Omental fat pad (tissue), 4 donors: ENCODE results near the gene SLC5A11. TPM values are rescaled to one million over a fixed set of nuclear protein-coding genes. Genes with fewer than 3 reads are reported as not detected.
"Not testable (repeated sequence)": the region's sequence is repeated elsewhere in the genome, so short reads cannot be mapped to it uniquely, and the experiment has no call there.

ENCODE experiments used
- ATAC-seq: fragments of 150-250 bp; one replicate; pipeline ENCODE4 v1.9.1; 2016; ENCODE audit warnings: mild to moderate bottlenecking, moderate library complexity; ENCODE audit not compliant: low FRiP score
- DNase-seq: peaks from one replicate; pipeline ENCODE4 v3.0.0-alpha.2; 2019; ENCODE audit warnings: low spot score
- total RNA-seq, 4 donors: library from RNA; depleted of rRNA; stranded (reverse); fragments of >200 nt; gene quantifications; one replicate each; pipeline ENCODE4 v1.1.0, GENCODE V29; 2016
- TF ChIP-seq, protein P1 (sequence below), 3 donors: fragments of 450-650 bp; IDR thresholded peaks; one replicate each; pipeline ENCODE4 v1.5.1; 2016 to 2017; ENCODE audit warnings: antibody characterized with exemption in 3 of 3, mild to moderate bottlenecking in 3 of 3, moderate library complexity in 2 of 3

SLC5A11 gene
- total RNA-seq, 4 donors from 2014 or later = 0.12 to 0.32 (median 0.28) TPM; not detected in 1

DNA sequence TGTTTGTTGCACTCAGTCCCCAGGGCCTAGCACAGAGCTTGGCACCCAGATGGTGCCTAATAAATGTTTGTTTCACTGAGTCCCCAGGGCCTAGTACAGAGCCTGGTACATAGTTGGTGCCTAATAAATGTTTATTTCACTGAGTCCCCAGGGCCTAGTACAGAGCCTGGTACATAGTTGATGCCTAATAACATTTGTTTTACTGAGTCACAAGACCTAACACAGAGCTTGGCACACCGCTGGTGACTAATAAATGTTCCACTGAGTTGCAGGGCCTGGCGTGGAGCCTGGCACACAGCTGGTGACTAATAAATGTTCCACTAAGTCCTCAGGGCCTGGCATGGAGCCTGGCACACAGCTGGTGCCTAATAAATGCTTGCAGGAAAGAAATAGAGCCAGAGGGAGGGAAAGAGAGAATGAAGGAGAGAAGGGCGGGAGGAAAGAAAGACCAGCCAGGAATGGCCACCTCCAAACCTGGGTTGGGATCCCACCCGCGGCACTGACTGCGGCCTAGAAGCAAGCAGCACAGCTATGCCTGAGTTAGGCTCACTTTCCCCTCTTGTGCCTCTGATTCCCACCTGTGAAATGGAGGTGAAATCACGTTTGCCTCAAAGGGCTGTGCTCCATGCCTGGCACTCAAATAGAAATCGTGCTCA lies 7.5 kb downstream of the SLC5A11 start:
- TF ChIP-seq, protein P1, sequence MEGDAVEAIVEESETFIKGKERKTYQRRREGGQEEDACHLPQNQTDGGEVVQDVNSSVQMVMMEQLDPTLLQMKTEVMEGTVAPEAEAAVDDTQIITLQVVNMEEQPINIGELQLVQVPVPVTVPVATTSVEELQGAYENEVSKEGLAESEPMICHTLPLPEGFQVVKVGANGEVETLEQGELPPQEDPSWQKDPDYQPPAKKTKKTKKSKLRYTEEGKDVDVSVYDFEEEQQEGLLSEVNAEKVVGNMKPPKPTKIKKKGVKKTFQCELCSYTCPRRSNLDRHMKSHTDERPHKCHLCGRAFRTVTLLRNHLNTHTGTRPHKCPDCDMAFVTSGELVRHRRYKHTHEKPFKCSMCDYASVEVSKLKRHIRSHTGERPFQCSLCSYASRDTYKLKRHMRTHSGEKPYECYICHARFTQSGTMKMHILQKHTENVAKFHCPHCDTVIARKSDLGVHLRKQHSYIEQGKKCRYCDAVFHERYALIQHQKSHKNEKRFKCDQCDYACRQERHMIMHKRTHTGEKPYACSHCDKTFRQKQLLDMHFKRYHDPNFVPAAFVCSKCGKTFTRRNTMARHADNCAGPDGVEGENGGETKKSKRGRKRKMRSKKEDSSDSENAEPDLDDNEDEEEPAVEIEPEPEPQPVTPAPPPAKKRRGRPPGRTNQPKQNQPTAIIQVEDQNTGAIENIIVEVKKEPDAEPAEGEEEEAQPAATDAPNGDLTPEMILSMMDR (IDR thresholded peaks at IDR 0.05) = no peak
- ATAC-seq = no peak
- DNase-seq = no peak

DNA sequence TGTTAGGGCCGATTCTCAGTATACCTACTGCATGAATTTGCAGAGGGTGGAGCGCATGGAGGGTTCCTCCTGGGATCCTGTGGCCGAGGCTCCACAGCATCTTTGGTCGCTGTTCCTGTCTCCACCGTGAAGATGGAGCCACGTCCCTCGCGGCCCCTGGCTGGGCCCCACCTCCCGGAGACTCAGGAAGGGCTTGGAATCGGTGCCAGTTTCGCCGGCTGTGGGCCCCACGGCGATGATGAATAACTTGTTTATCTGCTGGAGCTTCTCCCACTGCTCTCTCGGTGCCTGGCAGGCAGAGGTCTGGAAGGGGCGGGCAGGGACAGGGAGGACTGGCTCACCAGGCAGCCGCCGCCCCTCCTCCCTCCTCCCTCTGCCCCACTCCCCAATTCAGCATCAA lies 8.1 kb downstream of the SLC5A11 start:
- TF ChIP-seq, protein P1 (IDR thresholded peaks at IDR 0.05) = no peak
- peak; percentile 72 for ATAC-seq
- no peak for DNase-seq

DNA sequence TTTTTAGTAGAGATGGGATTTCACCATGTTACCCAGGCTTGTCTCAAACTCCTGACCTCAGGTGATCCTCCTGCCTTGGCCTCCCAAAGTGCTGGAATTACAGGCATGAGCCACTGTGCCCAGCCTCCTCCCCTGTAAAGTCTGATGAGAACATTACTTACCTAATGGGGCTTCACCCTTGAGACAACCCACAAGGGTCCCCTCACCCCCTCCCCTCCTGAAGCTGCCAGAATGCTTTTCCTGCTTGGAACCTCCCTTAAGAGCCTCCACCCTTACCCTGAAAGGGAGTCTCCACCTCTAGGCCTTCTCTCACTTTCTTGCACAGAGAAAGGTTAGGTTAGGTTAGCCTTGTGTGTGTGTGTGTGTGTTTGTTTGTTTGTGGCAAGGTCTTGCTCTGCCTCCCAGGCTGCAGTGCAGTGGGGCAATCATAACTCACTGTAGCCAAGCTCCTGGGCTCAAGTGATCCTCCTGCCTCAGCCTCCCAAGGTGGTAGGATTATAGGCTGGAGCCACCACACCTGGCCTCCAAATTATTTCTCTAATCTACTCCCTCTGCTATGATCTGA lies 8.9 kb downstream of the SLC5A11 start:
- DNase-seq = no peak
- ATAC-seq = no peak
- TF ChIP-seq, protein P1 (IDR thresholded peaks at IDR 0.05) = no peak

DNA sequence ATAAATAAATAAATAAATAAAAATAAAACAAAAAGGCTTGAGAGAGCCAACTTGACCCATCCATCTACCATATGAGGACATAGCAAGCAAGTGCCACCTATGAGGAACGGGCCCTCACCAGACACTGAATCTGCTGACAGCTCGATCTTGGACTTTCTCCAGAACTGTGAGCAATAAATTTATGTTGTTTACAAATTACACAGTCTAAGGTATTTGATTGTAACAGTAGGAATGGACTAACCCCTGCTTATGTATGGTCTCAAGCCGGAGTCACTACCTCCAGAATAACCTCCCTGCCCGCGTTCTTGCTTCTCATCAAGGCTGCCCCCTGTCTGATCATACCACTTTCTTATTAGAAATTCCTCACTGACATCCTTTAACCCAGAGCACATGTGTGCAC lies 9.9 kb downstream of the SLC5A11 start:
- no peak for DNase-seq
- no peak for ATAC-seq
- TF ChIP-seq, protein P1 (IDR thresholded peaks at IDR 0.05) = no peak

DNA sequence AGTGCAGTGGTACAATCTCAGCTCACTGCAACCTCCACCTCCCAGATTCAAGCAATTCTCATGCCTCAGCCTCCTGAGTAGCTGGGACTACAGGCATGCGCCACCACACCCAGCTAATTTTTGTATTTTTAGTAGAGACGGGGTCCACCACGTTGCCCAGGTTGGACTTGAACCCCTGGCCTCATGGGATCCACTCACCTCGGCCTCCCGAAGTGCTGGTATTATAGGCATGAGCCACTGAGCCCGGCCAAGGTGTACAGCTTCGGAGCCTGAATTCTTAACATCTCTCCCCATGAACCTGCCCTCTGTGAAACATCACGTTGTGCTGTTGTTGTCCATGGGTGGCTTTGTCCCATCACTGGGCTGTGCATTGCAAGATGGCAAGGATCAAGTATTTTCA lies 11.1 kb downstream of the SLC5A11 start:
- ATAC-seq, DNase-seq: not testable (repeated sequence)

DNA sequence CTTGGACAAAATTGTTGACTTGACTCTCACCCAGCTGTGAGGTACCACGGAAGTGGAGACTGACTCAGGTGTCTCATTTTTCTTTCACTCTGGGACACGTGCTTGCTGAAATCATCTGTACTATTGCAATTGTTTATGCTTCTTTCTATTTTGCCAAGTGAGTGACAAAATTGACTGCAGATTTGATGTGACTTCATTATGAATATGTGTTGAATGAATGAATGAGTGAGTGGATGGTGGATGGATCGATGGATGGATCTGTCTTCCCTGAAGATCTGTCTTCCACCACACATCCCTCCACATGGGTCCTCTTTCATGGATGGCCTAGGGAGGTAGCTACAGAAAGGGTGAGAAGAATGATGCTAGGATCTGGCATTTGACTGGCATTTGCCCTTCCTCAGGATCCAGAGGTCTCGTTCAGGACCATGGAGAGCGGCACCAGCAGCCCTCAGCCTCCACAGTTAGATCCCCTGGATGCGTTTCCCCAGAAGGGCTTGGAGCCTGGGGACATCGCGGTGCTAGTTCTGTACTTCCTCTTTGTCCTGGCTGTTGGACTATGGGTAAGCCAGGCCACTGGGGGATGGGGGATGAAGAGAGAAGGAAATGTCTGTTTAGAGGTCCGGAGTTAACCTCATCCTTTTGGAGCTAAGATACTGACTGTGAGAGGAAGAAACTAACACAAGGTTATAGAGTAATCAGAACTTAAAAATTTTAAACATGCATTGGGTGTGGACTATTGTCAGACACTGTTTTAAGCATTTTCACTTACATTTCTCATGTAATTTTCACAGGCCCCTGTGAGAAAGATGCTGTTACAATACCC lies 12.7 kb downstream of the SLC5A11 start:
- TF ChIP-seq, protein P1 (IDR thresholded peaks at IDR 0.05) = no peak
- no peak for DNase-seq
- no peak for ATAC-seq

DNA sequence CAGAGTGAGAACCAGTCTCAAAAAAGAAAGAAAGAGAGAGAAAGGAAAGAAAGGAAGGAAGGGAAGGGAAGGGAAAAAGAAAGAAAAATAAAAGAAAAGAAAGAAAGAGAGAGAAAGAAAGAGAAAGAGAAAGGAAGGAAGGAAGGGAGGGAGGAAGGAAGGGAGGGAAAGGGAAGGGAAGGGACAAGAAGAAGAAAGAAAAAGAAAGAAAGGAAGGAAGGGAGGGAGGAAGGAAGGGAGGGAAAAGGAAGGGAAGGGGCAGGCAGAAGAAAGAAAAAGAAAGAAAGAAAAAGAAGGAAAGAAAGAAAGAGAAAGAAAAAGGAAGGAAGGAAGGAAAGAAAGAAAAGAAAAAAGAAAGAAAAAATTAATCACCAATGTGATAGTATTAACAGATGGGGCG lies 15.7 kb downstream of the SLC5A11 start:
- TF ChIP-seq, protein P1 (IDR thresholded peaks at IDR 0.05) = no peak
- DNase-seq (no peak), ATAC-seq (no peak)
